OCI-LY1 (cell line): Measurements from ENCODE around the gene SDC4.

Source experiments
- H2AFZ ChIP-seq: fragments of 200-600 bp; sonication (generic), shearing (Covaris generic); 2 replicates; pipeline ENCODE4 v1.6.0; 2014; ENCODE audit warnings: antibody characterized with exemption, mild to moderate bottlenecking, low read length
- H3F3A ChIP-seq: fragments of 200-600 bp; sonication (generic), shearing (Covaris generic); 2 replicates; pipeline ENCODE4 v1.6.0; 2014; ENCODE audit warnings: mild to moderate bottlenecking, antibody characterized with exemption, low read length, moderate library complexity; ENCODE audit not compliant: insufficient read depth
- H3K27ac ChIP-seq: fragments of 200-600 bp; sonication (generic); 2 replicates; pipeline ENCODE4 v1.5.1; 2014; ENCODE audit warnings: low read length, mixed run types, mild to moderate bottlenecking, low read depth; ENCODE audit not compliant: poor library complexity, severe bottlenecking
- H3K27me3 ChIP-seq: fragments of 200-600 bp; sonication (generic); 2 replicates; pipeline ENCODE4 v1.6.0; 2014; ENCODE audit warnings: antibody characterized with exemption, mild to moderate bottlenecking, low read length, moderate library complexity; ENCODE audit not compliant: insufficient read depth
- H3K36me3 ChIP-seq: fragments of 200-600 bp; sonication (generic); 2 replicates; pipeline ENCODE4 v1.6.1; 2014; ENCODE audit warnings: mild to moderate bottlenecking, antibody characterized with exemption, low read length, moderate library complexity, mixed read lengths; ENCODE audit not compliant: insufficient read depth
- H3K4me1 ChIP-seq: fragments of 200-600 bp; sonication (generic); 2 replicates; pipeline ENCODE4 v1.5.1; 2014; ENCODE audit warnings: mild to moderate bottlenecking, low read length, moderate library complexity; ENCODE audit not compliant: insufficient read depth, severe bottlenecking
- H3K4me2 ChIP-seq: fragments of 200-600 bp; sonication (generic), shearing (Covaris generic); 2 replicates; pipeline ENCODE4 v1.6.1; 2014; ENCODE audit warnings: low read length
- H3K4me3 ChIP-seq: fragments of 200-600 bp; sonication (generic); 2 replicates; pipeline ENCODE4 v1.5.1; 2014; ENCODE audit warnings: low read length, low read depth, mild to moderate bottlenecking, mixed read lengths; ENCODE audit not compliant: poor library complexity, severe bottlenecking
- H3K79me2 ChIP-seq: fragments of 200-600 bp; shearing (Covaris generic); 2 replicates; pipeline ENCODE4 v1.6.1; 2016; ENCODE audit warnings: mixed run types, low read length, mixed read lengths; ENCODE audit not compliant: insufficient read depth
- H3K9ac ChIP-seq: fragments of 200-600 bp; sonication (generic), shearing (Covaris generic); 2 replicates; pipeline ENCODE4 v1.6.1; 2014; ENCODE audit warnings: mild to moderate bottlenecking, low read length, mixed read lengths
- H3K9me2 ChIP-seq: fragments of 200-600 bp; sonication (generic), shearing (Covaris generic); 2 replicates; pipeline ENCODE4 v1.6.1; 2014; ENCODE audit warnings: low read depth, mild to moderate bottlenecking, low read length, mixed read lengths
- H3K9me3 ChIP-seq: fragments of 200-600 bp; shearing (Covaris generic); 2 replicates; pipeline ENCODE4 v1.6.1; 2014; ENCODE audit warnings: low read length, mixed read lengths
- H4K20me1 ChIP-seq: fragments of 200-600 bp; sonication (generic), shearing (Covaris generic); 2 replicates; pipeline ENCODE4 v1.6.0; 2016; ENCODE audit warnings: mild to moderate bottlenecking, low read length; ENCODE audit not compliant: insufficient read depth
- CTCF ChIP-seq: fragments of 200-600 bp; sonication (generic), shearing (Covaris generic); IDR thresholded peaks from 2 replicates; pipeline ENCODE4 v1.5.1; 2017; ENCODE audit warnings: mild to moderate bottlenecking, antibody characterized with exemption, low read length, moderate library complexity, mixed read lengths
- EZH2 ChIP-seq: fragments of 200-600 bp; sonication (generic), shearing (Covaris generic); IDR thresholded peaks from 2 replicates; pipeline ENCODE4 v1.8.0; 2017; ENCODE audit warnings: borderline replicate concordance, mixed run types, mild to moderate bottlenecking, antibody characterized with exemption, low read length, moderate library complexity, mixed read lengths

Gene SDC4

GRCh38 chr20:45313065-45313695 is 35.0 kb downstream of the SDC4 start:
- H3K4me3 ChIP-seq = no peak overlapping the region
- H3K79me2 ChIP-seq = no peaks in the 10 kb centered on the region
- no peaks in the 10 kb centered on the region for H3K36me3 ChIP-seq
- no peaks in the 10 kb centered on the region for H4K20me1 ChIP-seq
- TF ChIP-seq CTCF (no peak), EZH2 (no peak)
- no peak overlapping the region for H2AFZ ChIP-seq
- H3F3A ChIP-seq = no peaks in the 10 kb centered on the region
- no peak overlapping the region for H3K4me2 ChIP-seq
- H3K9me2 ChIP-seq = no peaks in the 10 kb centered on the region
- H3K9me3 ChIP-seq = no peaks in the 10 kb centered on the region
- no peak overlapping the region for H3K27ac ChIP-seq
- H3K4me1 ChIP-seq = no peaks in the 10 kb centered on the region
- no peak overlapping the region for H3K9ac ChIP-seq
- no peaks in the 10 kb centered on the region for H3K27me3 ChIP-seq

GRCh38 chr20:45312241-45312640 is 36.0 kb downstream of the SDC4 start:
- Histone ChIP-seq H4K20me1 (no peaks in the 10 kb centered on the region), H3K36me3 (no peaks in the 10 kb centered on the region), H3F3A (no peaks in the 10 kb centered on the region), H3K4me2 (no peak overlapping the region), H3K9ac (no peak overlapping the region), H2AFZ (no peak overlapping the region), H3K4me1 (no peaks in the 10 kb centered on the region), H3K79me2 (no peaks in the 10 kb centered on the region), H3K27me3 (no peaks in the 10 kb centered on the region), H3K9me2 (no peaks in the 10 kb centered on the region), H3K4me3 (no peak overlapping the region), H3K27ac (no peak overlapping the region), H3K9me3 (no peaks in the 10 kb centered on the region)
- TF ChIP-seq EZH2 = no peak
- no peak for TF ChIP-seq CTCF

GRCh38 chr20:45311589-45312211 is 36.5 kb downstream of the SDC4 start:
- H3K4me1 ChIP-seq = no peaks in the 10 kb centered on the region
- H2AFZ ChIP-seq = no peak overlapping the region
- H3K4me3 ChIP-seq = no peak overlapping the region
- no peaks in the 10 kb centered on the region for H3K9me2 ChIP-seq
- no peak overlapping the region for H3K4me2 ChIP-seq
- H3K27ac ChIP-seq = no peak overlapping the region
- no peaks in the 10 kb centered on the region for H3K9me3 ChIP-seq
- no peaks in the 10 kb centered on the region for H3K36me3 ChIP-seq
- no peak overlapping the region for H3K9ac ChIP-seq
- no peaks in the 10 kb centered on the region for H3K27me3 ChIP-seq
- H4K20me1 ChIP-seq = no peaks in the 10 kb centered on the region
- no peaks in the 10 kb centered on the region for H3F3A ChIP-seq
- no peaks in the 10 kb centered on the region for H3K79me2 ChIP-seq
- TF ChIP-seq CTCF = peak; percentile 79
- no peak for TF ChIP-seq EZH2
